Frontal cortex (tissue), 4 donors: ENCODE data around the gene TYW3. TPM values are rescaled to one million over a fixed set of nuclear protein-coding genes. Genes with fewer than 3 reads are reported as not detected.
"Not testable (repeated sequence)": the region's sequence is repeated elsewhere in the genome, so short reads cannot be mapped to it uniquely, and the experiment has no call there.

ENCODE experiments used
- DNase-seq, 2 donors: peaks; one replicate each; pipeline ENCODE4 v3.0.0; 2012; ENCODE audit warnings: low spot score in 2 of 2
- FAIRE-seq: peaks from 2 replicates; lab custom pipeline; 2012; peaks lifted over from hg19 to GRCh38; lab: Jason Lieb, UNC
- total RNA-seq: library from RNA; depleted of rRNA; stranded (reverse); fragments of >200 nt; gene quantifications from one replicate; pipeline ENCODE4 v1.2.3, GENCODE V29; 2014
- donor health status: control.
- donor health status: control.
- donor health status: control.

TYW3 gene
- total RNA-seq, 1 donor from 2014 or later = 4.9 TPM

GRCh38 chr1:74729741-74730478 is 3.0 kb upstream of the TYW3 start:
- FAIRE-seq (no peak), DNase-seq (no peak)

GRCh38 chr1:74731399-74732052 is 1.4 kb upstream of the TYW3 start:
- DNase-seq (no peak), FAIRE-seq (no peak)

GRCh38 chr1:74732071-74732946 is 643 bp upstream of the TYW3 start:
- not testable (repeated sequence) for DNase-seq, FAIRE-seq

- DNase-seq (peak; percentile 28 to 51), FAIRE-seq (no peak)
These were observed 892 bp downstream of the TYW3 start for GRCh38 chr1:74733604-74734484.

GRCh38 chr1:74737333-74737732 is 4.4 kb downstream of the TYW3 start:
- DNase-seq (no peak), FAIRE-seq (no peak)

- DNase-seq, FAIRE-seq: not testable (repeated sequence)
These were observed 7.5 kb downstream of the TYW3 start for GRCh38 chr1:74740307-74740980.

GRCh38 chr1:74745247-74745646 is 12.3 kb downstream of the TYW3 start:
- not testable (repeated sequence) for DNase-seq, FAIRE-seq

GRCh38 chr1:74748960-74749359 is 16.0 kb downstream of the TYW3 start:
- DNase-seq = no peak
- FAIRE-seq = no peak

- DNase-seq (no peak), FAIRE-seq (no peak)
These were observed 20.2 kb downstream of the TYW3 start for GRCh38 chr1:74753104-74753503.

GRCh38 chr1:74755475-74755874 is 22.5 kb downstream of the TYW3 start:
- DNase-seq (no peak), FAIRE-seq (no peak)

GRCh38 chr1:74756650-74757049 is 23.7 kb downstream of the TYW3 start:
- not testable (repeated sequence) for FAIRE-seq, DNase-seq

- FAIRE-seq (no peak), DNase-seq (no peak)
These were observed 30.9 kb downstream of the TYW3 start for GRCh38 chr1:74763807-74764206.

GRCh38 chr1:74766579-74766978 is 33.6 kb downstream of the TYW3 start:
- no peak for DNase-seq
- FAIRE-seq = no peak

- DNase-seq = no peak
- no peak for FAIRE-seq
These were observed 34.5 kb downstream of the TYW3 start for GRCh38 chr1:74767490-74767889.

- DNase-seq = no peak
- FAIRE-seq = peak; percentile 98
These were observed 39.1 kb downstream of the TYW3 start for GRCh38 chr1:74771913-74772515.

- DNase-seq (no peak), FAIRE-seq (no peak)
These were observed 40.0 kb downstream of the TYW3 start for GRCh38 chr1:74772945-74773344.

GRCh38 chr1:74773582-74773981 is 40.6 kb downstream of the TYW3 start:
- no peak for DNase-seq
- FAIRE-seq = no peak

- DNase-seq = no peak
- no peak for FAIRE-seq
These were observed 42.8 kb downstream of the TYW3 start for GRCh38 chr1:74775735-74776134.

- DNase-seq (no peak), FAIRE-seq (no peak)
These were observed 44.6 kb downstream of the TYW3 start for GRCh38 chr1:74777525-74777924.
